Articular chondrocyte of knee joint (primary cell): Measurements from ENCODE around the gene RAB17. TPM values are rescaled to one million over a fixed set of nuclear protein-coding genes. Genes with fewer than 3 reads are reported as not detected.
A peak's percentile ranks its signal among the peaks of the same experiment; 100 is the strongest.

Experiments
- small RNA-seq: library from RNA; depleted of rRNA; stranded (forward); fragments of <200 nt; gene quantifications from one replicate; pipeline ENCODE3, GENCODE V24; 2012
- total RNA-seq: library from RNA; depleted of rRNA; stranded (reverse); fragments of >200 nt; gene quantifications from 2 replicates; pipeline ENCODE4 v1.2.3, GENCODE V29; 2012

Gene RAB17
- 0.11 and 0.52 TPM in 2 replicates for total RNA-seq

GRCh38 chr2:237590272-237591140, at the start of gene RAB17:
Gene RAB17 (minus strand): TSS chr2:237590734. CDS start chr2:237586154, 4,580 bp downstream.

DNA sequence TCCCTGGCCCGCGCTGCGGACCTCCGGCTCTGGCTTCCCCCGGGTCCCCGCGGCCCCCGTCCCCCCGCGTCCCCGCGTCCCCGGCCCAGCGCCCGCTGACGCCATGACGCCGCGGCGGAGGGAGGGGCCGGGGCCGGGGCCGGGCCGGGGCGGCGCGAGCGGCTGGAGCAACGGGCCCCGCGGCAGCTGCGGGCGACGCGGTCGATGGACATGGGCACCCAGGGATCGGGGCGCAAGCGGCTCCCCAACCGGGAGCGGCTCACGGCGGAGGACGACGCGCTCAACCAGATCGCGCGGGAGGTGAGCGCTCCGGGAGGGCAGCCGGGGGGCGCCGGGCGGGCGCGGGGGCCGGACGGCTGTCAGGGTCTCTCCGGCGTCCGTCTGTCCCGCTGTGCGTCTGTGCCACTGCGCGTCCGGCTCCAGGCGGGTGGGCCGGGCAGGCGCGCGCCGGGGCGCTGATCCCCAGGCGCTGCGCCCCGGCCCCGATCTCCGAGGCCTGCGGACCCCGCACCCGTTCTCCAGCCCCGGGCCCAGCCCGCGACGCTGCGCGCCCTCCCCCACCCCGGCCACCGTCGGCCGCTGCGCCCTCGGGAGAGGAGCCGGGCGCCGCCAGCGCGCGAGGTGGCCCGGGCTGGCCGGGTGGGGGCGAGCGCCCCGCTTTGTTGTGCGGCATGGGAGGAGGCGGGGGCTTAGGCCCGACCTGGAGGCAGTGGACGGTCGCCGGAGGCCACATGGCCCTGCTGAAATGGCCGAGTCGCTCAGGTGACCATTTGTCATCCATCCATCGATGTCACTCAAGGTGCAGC, 37.1 kb upstream of the RAB17 start, which contains the start of gene LRRFIP1:
Gene LRRFIP1, plus strand, starts transcription at position 147 of the 806 bp plus-strand sequence. Its CDS starts 58 bp downstream, at position 205.

GRCh38 chr2:237566401-237567235, 23.9 kb downstream of the RAB17 start, which contains the start of gene PRLH:
Gene PRLH (plus strand): TSS chr2:237566574. CDS start chr2:237566574, 0 bp downstream.

Small RNA genes lying within 50 kb of the gene (small RNA-seq; reads per million reads assigned to genes)
- 1.1 reads per million, percentile 46 among the genes with 10 or more reads in this experiment for gene RNU6-1140P

Other genes with a start within 250 kb of the RAB17 start
- gene COL6A3, start 176.6 kb downstream of the RAB17 start, total RNA-seq, result 1,743 and 2,116 TPM in 2 replicates
- gene MLPH, start 103.5 kb downstream of the RAB17 start, total RNA-seq, result 0.65 and 3.8 TPM in 2 replicates
- not detected in 2 replicates for gene PRLH, start 24.2 kb downstream of the RAB17 start, total RNA-seq
- gene LRRFIP1, start 36.9 kb upstream of the RAB17 start, total RNA-seq, result 63.6 and 66.2 TPM in 2 replicates
- gene RBM44, start 208.0 kb upstream of the RAB17 start, total RNA-seq, result 0.65 and 1.6 TPM in 2 replicates